Uterus (tissue), 4 donors: Measurements from ENCODE around the gene LHFPL4. TPM values are rescaled to one million over a fixed set of nuclear protein-coding genes. Genes with fewer than 3 reads are reported as not detected.

ENCODE experiments used
- DNase-seq, 2 donors: peaks; one replicate each; pipeline ENCODE4 v3.0.0-alpha.2; 2019 to 2020
- H3K27ac ChIP-seq, 2 donors: fragments of 200-600 bp; sonication (generic); 1 replicate in 1 of 2; 2 replicates in 1 of 2; pipeline ENCODE4 v1.5.1; 2016 to 2018
- H3K27me3 ChIP-seq, 2 donors: fragments of 200-600 bp; sonication (generic); one replicate each; pipeline ENCODE4 v1.5.1; 2018 to 2019; ENCODE audit warnings: control low read depth in 1 of 2
- H3K36me3 ChIP-seq, 2 donors: fragments of 200-600 bp; sonication (generic); one replicate each; pipeline ENCODE4 v1.5.1; 2019; ENCODE audit warnings: control low read depth in 1 of 2
- H3K4me1 ChIP-seq, 2 donors: fragments of 200-600 bp; sonication (generic); one replicate each; pipeline ENCODE4 v1.5.1; 2018 to 2019; ENCODE audit warnings: control low read depth in 1 of 2
- H3K4me3 ChIP-seq, 2 donors: fragments of 200-600 bp; sonication (generic); 1 replicate in 1 of 2; 2 replicates in 1 of 2; pipeline ENCODE4 v1.5.1; 2018 to 2019; ENCODE audit warnings: mild to moderate bottlenecking in 1 of 2
- H3K9me3 ChIP-seq, 2 donors: fragments of 200-600 bp; sonication (generic); one replicate each; pipeline ENCODE4 v1.5.1; 2019; ENCODE audit warnings: control low read depth in 1 of 2
- CTCF ChIP-seq, 4 experiments: fragments of 200-600 bp in 2 of 4; fragments of 450-650 bp in 2 of 4; sonication (generic) in 2 of 4; IDR thresholded peaks; one replicate each; pipeline ENCODE4 v1.5.1; 2016 to 2019; ENCODE audit warnings: antibody characterized with exemption in 4 of 4, mild to moderate bottlenecking in 2 of 4, moderate library complexity in 1 of 4
- POLR2A ChIP-seq, 2 donors: fragments of 450-650 bp; IDR thresholded peaks; one replicate each; pipeline ENCODE4 v1.6.1; 2016; ENCODE audit warnings: antibody characterized with exemption in 2 of 2, mild to moderate bottlenecking in 1 of 2, moderate library complexity in 1 of 2
- intact Hi-C: fragments of 100-400 bp; cut with DNase I; formaldehyde crosslinking; loops from one replicate; pipeline ENCODE4 v1.15.1; 2023; ENCODE audit warnings: low total_unique reads
- total RNA-seq, 4 donors: library from RNA; depleted of rRNA in 3 of 4; stranded (reverse); fragments of >200 nt in 3 of 4; gene quantifications; one replicate each; pipeline versions ENCODE4 v1.1.0 to v1.2.4, GENCODE V29; 2014 to 2023
- donor health status: DM: yes; HTN: yes; CAD: no.

Gene LHFPL4
- total RNA-seq, 4 donors from 2014 or later, result 0.14 TPM; not detected in 3

GRCh38 chr3:9552252-9552999 is 1.2 kb downstream of the LHFPL4 start:
- H3K27me3 ChIP-seq, result peaks cover 5% of the 10 kb centered on the region in 2 donors

GRCh38 chr3:9550999-9551398 is 2.6 kb downstream of the LHFPL4 start:
- Histone ChIP-seq H3K36me3 (no peaks in the 10 kb centered on the region), H3K9me3 (no peaks in the 10 kb centered on the region), H3K4me1 (peaks cover 0 to 4% of the 10 kb centered on the region in 2 donors), H3K4me3 (no peak overlapping the region), H3K27me3 (peaks cover 5% of the 10 kb centered on the region in 2 donors), H3K27ac (no peak overlapping the region)
- TF ChIP-seq CTCF (IDR thresholded peaks at IDR 0.05) (no peak), POLR2A (IDR thresholded peaks at IDR 0.05) (no peak)
- intact Hi-C loops, result no loop called here
- DNase-seq, result no peak

More at GRCh38 chr3:9552252-9552999, 1.2 kb downstream of the LHFPL4 start:
- peak; percentile 15 to 27 for DNase-seq
- TF ChIP-seq CTCF (IDR thresholded peaks at IDR 0.05), result no peak
- intact Hi-C loops, result no loop called here
- H3K4me3 ChIP-seq, result no peak overlapping the region
- peaks cover 0 to 4% of the 10 kb centered on the region in 2 donors for H3K4me1 ChIP-seq
- H3K27ac ChIP-seq, result no peak overlapping the region
- no peaks in the 10 kb centered on the region for H3K9me3 ChIP-seq
- H3K36me3 ChIP-seq, result no peaks in the 10 kb centered on the region

GRCh38 chr3:9549600-9549999 is 4.0 kb downstream of the LHFPL4 start:
- no peak overlapping the region for H3K4me3 ChIP-seq
- intact Hi-C loops, result no loop called here
- H3K27ac ChIP-seq, result no peak overlapping the region
- peaks cover 5% of the 10 kb centered on the region in 2 donors for H3K27me3 ChIP-seq
- peaks cover 0 to 4% of the 10 kb centered on the region in 2 donors for H3K4me1 ChIP-seq
- TF ChIP-seq POLR2A (IDR thresholded peaks at IDR 0.05) (no peak), CTCF (IDR thresholded peaks at IDR 0.05) (no peak)
- DNase-seq, result no peak
- no peaks in the 10 kb centered on the region for H3K9me3 ChIP-seq
- H3K36me3 ChIP-seq, result no peaks in the 10 kb centered on the region

GRCh38 chr3:9548991-9549390 is 4.6 kb downstream of the LHFPL4 start:
- Histone ChIP-seq H3K9me3 (no peaks in the 10 kb centered on the region), H3K27me3 (peaks cover 5% of the 10 kb centered on the region in 2 donors), H3K36me3 (no peaks in the 10 kb centered on the region), H3K27ac (no peak overlapping the region), H3K4me3 (no peak overlapping the region), H3K4me1 (peaks cover 0 to 4% of the 10 kb centered on the region in 2 donors)
- intact Hi-C loops, result no loop called here
- TF ChIP-seq CTCF (IDR thresholded peaks at IDR 0.05) (no peak), POLR2A (IDR thresholded peaks at IDR 0.05) (no peak)
- no peak for DNase-seq

- intact Hi-C loops, result no loop called here
- no peak overlapping the region for H3K4me3 ChIP-seq
- TF ChIP-seq CTCF (IDR thresholded peaks at IDR 0.05) (no peak), POLR2A (IDR thresholded peaks at IDR 0.05) (no peak)
- no peaks in the 10 kb centered on the region for H3K36me3 ChIP-seq
- H3K4me1 ChIP-seq, result no peaks in the 10 kb centered on the region
- no peak overlapping the region for H3K27ac ChIP-seq
- no peaks in the 10 kb centered on the region for H3K27me3 ChIP-seq
- no peak for DNase-seq
- H3K9me3 ChIP-seq, result no peaks in the 10 kb centered on the region
These were observed 11.4 kb downstream of the LHFPL4 start for GRCh38 chr3:9542182-9542581.
